CD4-positive, alpha-beta T cell treated with Interleukin-6 for 4 hours (primary cell): ENCODE results near the gene COG1.

Experiments used
- DNase-seq: peaks from one replicate; pipeline ENCODE4 v3.0.0-alpha.2; 2020; ENCODE audit warnings: mixed read lengths

Gene COG1

GRCh38 chr17:73230088-73230487 is 37.2 kb downstream of the COG1 start:
- no peak for DNase-seq

GRCh38 chr17:73231395-73231794 is 38.5 kb downstream of the COG1 start:
- peak; percentile 4 for DNase-seq

- peak; percentile 97 for DNase-seq
Observed at GRCh38 chr17:73231841-73232586, 39.2 kb downstream of the COG1 start.

- peak; percentile 42 for DNase-seq
Observed at GRCh38 chr17:73232587-73233373, 39.9 kb downstream of the COG1 start.

GRCh38 chr17:73234736-73235135 is 41.9 kb downstream of the COG1 start:
- DNase-seq: no peak

- no peak for DNase-seq
Observed at GRCh38 chr17:73237714-73238113, 44.9 kb downstream of the COG1 start.

GRCh38 chr17:73240561-73240960 is 47.7 kb downstream of the COG1 start:
- no peak for DNase-seq

- no peak for DNase-seq
Observed at GRCh38 chr17:73247726-73248125, 54.9 kb downstream of the COG1 start.

GRCh38 chr17:73248532-73248931 is 55.7 kb downstream of the COG1 start:
- DNase-seq: no peak

GRCh38 chr17:73249700-73250099 is 56.8 kb downstream of the COG1 start:
- DNase-seq: no peak

GRCh38 chr17:73250851-73251640 is 58.2 kb downstream of the COG1 start:
- DNase-seq: no peak

- DNase-seq: no peak
Observed at GRCh38 chr17:73251871-73252270, 59.0 kb downstream of the COG1 start.

GRCh38 chr17:73255671-73256181 is 62.9 kb downstream of the COG1 start:
- DNase-seq: peak; percentile 64

- no peak for DNase-seq
Observed at GRCh38 chr17:73256220-73256619, 63.4 kb downstream of the COG1 start.

GRCh38 chr17:73257516-73257915 is 64.7 kb downstream of the COG1 start:
- DNase-seq: no peak
